Effector memory CD4-positive, alpha-beta T cell (primary cell): ENCODE data around the gene FCMR.

Experiments
- DNase-seq, 3 donors: peaks; one replicate each; pipeline ENCODE4 v3.0.0-alpha.2; 2020
- H3K27ac ChIP-seq: 2 replicates; pipeline ENCODE4 v1.7.0; 2013; ENCODE audit warnings: mild to moderate bottlenecking, low read length, moderate library complexity; ENCODE audit not compliant: insufficient read depth, poor library complexity, severe bottlenecking
- H3K27me3 ChIP-seq: replicated peaks from 2 replicates; pipeline ENCODE4 v1.7.0; 2013; ENCODE audit warnings: mild to moderate bottlenecking, low read length; ENCODE audit not compliant: insufficient read depth, control insufficient read depth, poor library complexity, severe bottlenecking
- H3K36me3 ChIP-seq: 2 replicates; pipeline ENCODE4 v1.7.0; 2013; ENCODE audit warnings: mild to moderate bottlenecking, low read length, moderate library complexity; ENCODE audit not compliant: control insufficient read depth, insufficient read depth
- H3K4me1 ChIP-seq: 2 replicates; pipeline ENCODE4 v1.7.0; 2013; ENCODE audit warnings: low read length, mild to moderate bottlenecking; ENCODE audit not compliant: control insufficient read depth, insufficient read depth, poor library complexity, severe bottlenecking
- H3K4me3 ChIP-seq: 2 replicates; pipeline ENCODE4 v1.7.0; 2013; ENCODE audit warnings: low read length, low read depth, mild to moderate bottlenecking; ENCODE audit not compliant: insufficient read depth, poor library complexity, severe bottlenecking
- H3K9me3 ChIP-seq: 2 replicates; pipeline ENCODE4 v1.7.0; 2013; ENCODE audit warnings: mild to moderate bottlenecking, low read length, moderate library complexity; ENCODE audit not compliant: control insufficient read depth

Gene FCMR

DNA sequence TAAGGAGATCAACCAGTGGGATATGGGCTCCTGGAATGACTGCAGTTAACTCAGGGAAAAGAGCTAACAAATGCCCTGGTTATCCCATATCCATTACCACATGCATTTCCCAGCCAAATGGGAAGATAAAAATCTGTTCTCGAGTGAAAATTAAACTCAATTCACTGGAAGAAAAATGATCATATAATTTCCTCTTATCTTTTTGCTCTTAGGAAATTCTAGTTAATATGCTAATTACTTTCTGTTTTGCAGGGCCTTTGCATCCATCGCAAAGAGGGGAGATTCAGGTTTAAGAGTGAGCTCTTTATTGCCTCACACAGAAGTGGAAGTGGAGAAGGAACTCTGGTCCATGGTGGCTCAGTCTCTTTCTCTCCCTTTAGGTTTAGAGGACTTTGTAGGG is 28.4 kb downstream of the FCMR start:
- Histone ChIP-seq H3K4me1 (peaks cover 6% of the 10 kb centered on the region), H3K9me3 (no peaks in the 10 kb centered on the region), H3K36me3 (no peaks in the 10 kb centered on the region), H3K27ac (no peak overlapping the region), H3K27me3 (no peaks in the 10 kb centered on the region), H3K4me3 (no peak overlapping the region)
- DNase-seq, result no peak

DNA sequence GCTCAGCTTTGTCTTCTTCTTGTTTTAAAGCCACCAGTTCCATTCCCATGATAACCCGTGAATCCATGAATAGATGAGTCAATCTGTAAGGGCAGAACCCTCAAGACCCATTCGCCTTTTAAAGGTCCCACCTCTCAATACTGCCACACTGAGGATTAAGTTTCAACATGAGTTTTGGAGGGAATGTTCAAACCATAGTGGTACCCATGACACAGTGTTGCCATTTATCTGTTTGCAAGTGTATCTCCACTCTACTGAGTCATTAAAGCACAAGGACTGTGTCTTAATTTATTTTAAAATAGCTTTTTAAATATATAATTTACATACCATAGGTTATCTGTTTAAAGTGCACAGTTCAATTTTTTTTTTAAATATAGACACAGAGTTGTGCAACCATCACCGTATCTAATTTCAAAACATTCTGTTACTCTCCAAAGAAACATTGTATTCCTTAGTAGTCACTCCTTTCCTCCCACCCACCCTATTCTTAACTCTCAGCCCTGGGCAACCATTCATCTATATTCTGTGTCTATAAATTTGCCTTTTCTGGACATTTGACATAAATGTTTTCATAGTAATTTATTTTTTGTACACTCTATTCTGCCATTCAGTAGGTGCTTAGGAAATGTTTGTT is 29.3 kb downstream of the FCMR start:
- DNase-seq, result no peak
- H3K4me3 ChIP-seq, result no peak overlapping the region
- no peaks in the 10 kb centered on the region for H3K36me3 ChIP-seq
- no peaks in the 10 kb centered on the region for H3K27me3 ChIP-seq
- no peaks in the 10 kb centered on the region for H3K9me3 ChIP-seq
- no peak overlapping the region for H3K27ac ChIP-seq
- peaks cover 6% of the 10 kb centered on the region for H3K4me1 ChIP-seq

DNA sequence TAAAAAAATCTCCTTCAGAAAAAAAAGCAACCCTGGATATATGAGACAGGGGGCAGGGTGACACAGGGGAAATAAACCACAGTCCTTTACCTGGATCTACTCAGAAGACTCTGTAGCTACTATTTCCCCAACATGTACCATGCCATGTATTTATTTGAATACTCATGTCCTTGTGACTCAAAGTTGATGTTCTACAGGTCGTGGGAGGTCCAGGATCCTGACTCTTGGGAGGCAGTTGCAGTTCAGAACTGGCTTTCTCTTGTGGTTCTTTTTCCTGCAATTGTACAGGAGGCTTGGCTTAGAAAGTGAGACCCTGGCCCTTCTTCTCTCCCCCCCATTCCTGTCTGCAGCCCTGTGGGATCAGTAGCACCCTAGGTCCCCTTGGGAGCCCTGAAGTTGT is 30.3 kb downstream of the FCMR start:
- H3K27ac ChIP-seq, result no peak overlapping the region
- no peak for DNase-seq
- no peaks in the 10 kb centered on the region for H3K27me3 ChIP-seq
- H3K9me3 ChIP-seq, result no peaks in the 10 kb centered on the region
- H3K4me1 ChIP-seq, result peaks cover 6% of the 10 kb centered on the region
- no peak overlapping the region for H3K4me3 ChIP-seq
- H3K36me3 ChIP-seq, result no peaks in the 10 kb centered on the region

DNA sequence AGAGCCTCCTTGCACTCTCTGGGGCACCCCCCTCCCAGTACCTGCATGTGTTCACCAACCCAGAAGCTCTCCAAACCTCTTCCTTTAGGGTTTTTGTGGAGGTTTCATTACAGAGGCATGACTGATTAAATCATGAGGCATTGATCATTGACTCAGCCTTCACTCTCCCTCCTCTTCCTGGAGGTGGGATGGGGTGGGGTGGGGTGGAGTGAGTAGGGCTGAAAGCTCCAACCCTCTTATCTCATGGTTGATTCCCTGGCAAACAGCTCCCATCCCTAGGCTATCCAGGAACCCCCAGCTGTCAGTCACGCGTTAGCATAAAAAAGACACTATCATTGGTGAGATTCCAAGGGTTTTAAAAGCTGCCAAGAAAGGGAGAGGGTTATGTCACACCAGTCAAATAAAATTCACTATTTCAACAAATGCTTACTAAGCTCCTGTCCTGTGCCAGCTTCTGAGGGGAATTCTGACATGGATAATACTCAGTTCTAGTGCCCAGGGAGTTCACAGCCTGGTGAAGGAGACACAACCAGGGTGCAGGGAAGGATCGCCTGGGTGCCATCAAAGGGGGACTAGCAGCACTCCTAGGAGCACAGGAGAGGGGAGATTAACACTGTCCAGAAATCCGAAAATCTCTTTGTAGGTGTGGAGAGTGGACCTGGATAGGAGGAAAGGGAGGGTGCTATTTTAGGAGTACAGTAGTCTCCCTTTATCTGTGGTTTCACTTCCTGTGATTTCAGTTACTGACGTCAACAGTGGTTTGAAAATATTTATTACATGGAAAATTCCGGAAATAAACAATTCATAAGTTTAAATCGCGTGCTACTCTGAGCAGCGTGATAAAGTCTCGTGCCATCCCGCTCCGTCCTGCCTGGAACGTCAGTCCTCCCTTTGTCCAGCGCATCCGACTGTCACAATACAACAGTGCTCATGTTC is 31.3 kb downstream of the FCMR start:
- Histone ChIP-seq H3K36me3 (no peaks in the 10 kb centered on the region), H3K27ac (no peak overlapping the region), H3K9me3 (no peaks in the 10 kb centered on the region), H3K27me3 (no peaks in the 10 kb centered on the region), H3K4me3 (no peak overlapping the region), H3K4me1 (peaks cover 6% of the 10 kb centered on the region)
- no peak for DNase-seq

DNA sequence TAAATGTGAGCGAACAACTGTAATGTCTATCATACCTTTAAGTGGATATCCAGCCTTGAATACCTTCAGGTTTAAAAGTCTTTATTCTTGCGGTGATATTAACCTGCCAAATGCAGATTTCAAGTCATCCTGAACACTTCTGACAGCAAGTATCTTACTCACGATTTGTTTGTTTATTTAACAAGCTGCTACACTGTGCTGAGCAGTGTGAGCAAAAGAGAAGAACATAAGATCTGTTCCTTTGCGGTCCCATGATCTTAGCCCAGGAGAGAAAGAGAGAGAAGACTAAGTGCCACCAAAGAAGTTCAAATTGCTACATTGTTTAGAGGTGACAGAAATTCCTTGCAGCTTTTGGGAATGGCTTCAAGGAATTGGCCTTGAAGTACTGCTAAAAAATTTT is 34.0 kb downstream of the FCMR start:
- no peak overlapping the region for H3K27ac ChIP-seq
- DNase-seq, result no peak
- no peaks in the 10 kb centered on the region for H3K9me3 ChIP-seq
- H3K4me1 ChIP-seq, result peaks cover 6% of the 10 kb centered on the region
- H3K27me3 ChIP-seq, result no peaks in the 10 kb centered on the region
- no peaks in the 10 kb centered on the region for H3K36me3 ChIP-seq
- H3K4me3 ChIP-seq, result no peak overlapping the region

DNA sequence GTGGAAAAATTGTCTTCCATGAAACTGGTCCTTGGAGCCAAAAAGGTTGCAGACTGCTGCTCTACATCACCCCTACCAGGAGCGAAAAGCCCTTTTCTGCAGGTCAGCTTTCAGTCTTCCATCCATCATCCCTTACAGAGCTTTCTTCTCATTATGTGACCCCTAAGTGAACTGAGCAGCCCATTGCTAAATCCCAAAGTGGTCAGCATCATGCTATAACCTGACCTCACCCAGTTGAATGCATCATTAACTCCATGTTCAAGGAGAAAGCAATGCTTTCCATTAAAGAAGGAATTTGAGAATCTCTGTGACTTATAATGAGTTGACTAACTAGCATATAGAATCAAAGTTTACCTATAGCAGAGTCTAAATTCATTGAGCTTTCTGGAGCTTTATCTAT is 34.9 kb downstream of the FCMR start:
- Histone ChIP-seq H3K9me3 (no peaks in the 10 kb centered on the region), H3K4me3 (no peak overlapping the region), H3K27ac (no peak overlapping the region), H3K27me3 (no peaks in the 10 kb centered on the region), H3K4me1 (peaks cover 6% of the 10 kb centered on the region), H3K36me3 (no peaks in the 10 kb centered on the region)
- no peak for DNase-seq

DNA sequence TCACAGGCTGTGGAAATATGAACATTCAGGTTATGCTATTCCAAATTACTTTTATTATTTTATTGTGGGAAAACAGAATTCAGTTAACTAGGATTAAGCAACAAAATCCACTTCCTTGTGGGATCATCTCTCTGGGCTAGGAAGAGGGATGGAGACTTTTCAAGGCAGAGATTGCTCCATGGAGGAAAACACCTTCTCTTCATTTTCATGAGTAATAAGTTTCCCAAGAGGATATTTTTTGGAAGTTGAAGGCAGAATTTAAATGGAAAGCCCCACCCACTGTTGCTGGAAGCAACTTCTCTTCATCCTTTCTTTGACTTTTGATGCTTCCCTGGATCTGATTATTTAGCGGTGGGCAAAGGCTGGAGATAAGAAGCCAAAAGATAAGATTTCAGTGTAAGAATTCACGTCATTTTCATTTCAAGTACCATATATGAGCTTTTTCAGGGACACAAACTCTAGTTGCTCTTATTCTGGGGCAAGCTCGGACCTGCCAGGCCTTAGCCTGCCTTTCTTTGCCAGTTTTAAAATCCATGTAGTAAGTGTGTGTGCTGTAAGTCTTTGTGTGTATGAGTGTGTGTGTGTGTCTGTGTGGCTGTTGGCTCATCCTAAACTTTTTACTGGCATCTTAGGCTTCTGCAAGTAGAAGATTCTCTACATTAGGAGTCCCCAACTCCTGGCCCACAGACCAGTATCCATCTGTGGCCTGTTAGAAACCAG is 36.2 kb downstream of the FCMR start:
- Histone ChIP-seq H3K9me3 (no peaks in the 10 kb centered on the region), H3K4me3 (no peak overlapping the region), H3K4me1 (no peaks in the 10 kb centered on the region), H3K27ac (no peak overlapping the region), H3K27me3 (no peaks in the 10 kb centered on the region), H3K36me3 (no peaks in the 10 kb centered on the region)
- no peak for DNase-seq

DNA sequence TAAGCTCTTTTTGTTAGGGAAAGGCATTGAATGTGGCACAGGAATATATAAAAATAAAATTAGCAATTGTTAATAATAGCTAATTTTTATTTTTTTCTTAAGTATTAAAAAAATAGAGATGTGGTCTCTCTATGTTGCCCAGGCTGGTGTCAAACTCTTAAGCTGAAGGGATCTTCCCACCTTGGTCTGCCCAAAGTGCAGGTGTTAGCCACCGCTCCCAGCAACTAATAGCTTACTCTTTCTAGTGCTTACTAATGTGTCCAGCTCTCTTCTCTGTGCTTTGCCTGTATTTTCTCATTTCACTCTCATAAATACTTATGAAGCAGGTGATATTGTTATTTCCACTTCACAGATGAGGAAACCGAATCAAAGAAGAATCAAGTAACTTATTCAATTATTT is 37.9 kb downstream of the FCMR start:
- no peak for DNase-seq
- no peak overlapping the region for H3K27ac ChIP-seq
- no peaks in the 10 kb centered on the region for H3K4me1 ChIP-seq
- H3K36me3 ChIP-seq, result no peaks in the 10 kb centered on the region
- no peaks in the 10 kb centered on the region for H3K27me3 ChIP-seq
- H3K4me3 ChIP-seq, result no peak overlapping the region
- H3K9me3 ChIP-seq, result no peaks in the 10 kb centered on the region

DNA sequence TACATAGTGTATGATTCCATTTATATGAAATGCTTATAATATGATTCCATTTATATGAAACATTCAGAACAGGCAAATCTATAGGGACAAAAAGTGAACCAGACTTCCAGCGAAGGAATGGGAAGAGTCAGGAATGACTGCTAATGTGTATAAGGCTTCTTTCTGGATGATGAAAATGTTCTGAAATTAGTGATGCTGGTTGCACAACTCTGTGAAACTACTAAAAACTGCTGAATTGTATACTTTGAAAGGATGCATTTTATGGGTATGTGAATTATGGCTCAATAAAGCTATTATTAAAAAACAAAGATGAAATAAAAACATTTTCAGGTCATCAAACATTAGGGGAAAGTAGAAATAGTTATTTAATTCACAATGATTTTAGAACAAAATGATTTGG is 38.6 kb downstream of the FCMR start:
- Histone ChIP-seq H3K4me3 (no peak overlapping the region), H3K4me1 (no peaks in the 10 kb centered on the region), H3K9me3 (no peaks in the 10 kb centered on the region), H3K36me3 (no peaks in the 10 kb centered on the region), H3K27me3 (no peaks in the 10 kb centered on the region), H3K27ac (no peak overlapping the region)
- DNase-seq, result no peak

DNA sequence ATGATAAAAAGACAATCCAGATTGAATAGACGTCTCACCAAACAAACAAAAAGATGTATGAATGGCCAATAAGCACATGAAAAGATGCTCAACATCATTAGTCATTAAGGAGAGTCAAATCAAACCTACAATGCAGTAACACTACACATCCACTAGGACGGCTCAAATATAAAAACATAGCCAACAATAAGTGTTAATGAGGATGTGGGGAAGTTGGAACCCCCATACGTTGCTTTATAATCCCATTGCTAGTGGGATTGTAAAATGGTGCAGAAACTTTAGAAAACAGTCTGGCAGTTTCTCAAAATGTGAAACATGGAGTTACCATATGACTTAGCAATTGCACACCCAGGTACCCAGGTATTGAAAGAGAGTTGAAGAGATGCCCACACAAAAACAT is 39.2 kb downstream of the FCMR start:
- H3K4me1 ChIP-seq, result no peaks in the 10 kb centered on the region
- no peak for DNase-seq
- no peak overlapping the region for H3K4me3 ChIP-seq
- no peaks in the 10 kb centered on the region for H3K36me3 ChIP-seq
- no peaks in the 10 kb centered on the region for H3K27me3 ChIP-seq
- no peaks in the 10 kb centered on the region for H3K9me3 ChIP-seq
- H3K27ac ChIP-seq, result no peak overlapping the region
